Superior temporal gyrus (tissue), 1 donor: ENCODE measurements around the gene SYCE3.

Experiments used
- DNase-seq: peaks from one replicate; pipeline ENCODE4 v3.0.0-alpha.2; 2016; ENCODE audit errors: extremely low spot score

Gene SYCE3

DNA sequence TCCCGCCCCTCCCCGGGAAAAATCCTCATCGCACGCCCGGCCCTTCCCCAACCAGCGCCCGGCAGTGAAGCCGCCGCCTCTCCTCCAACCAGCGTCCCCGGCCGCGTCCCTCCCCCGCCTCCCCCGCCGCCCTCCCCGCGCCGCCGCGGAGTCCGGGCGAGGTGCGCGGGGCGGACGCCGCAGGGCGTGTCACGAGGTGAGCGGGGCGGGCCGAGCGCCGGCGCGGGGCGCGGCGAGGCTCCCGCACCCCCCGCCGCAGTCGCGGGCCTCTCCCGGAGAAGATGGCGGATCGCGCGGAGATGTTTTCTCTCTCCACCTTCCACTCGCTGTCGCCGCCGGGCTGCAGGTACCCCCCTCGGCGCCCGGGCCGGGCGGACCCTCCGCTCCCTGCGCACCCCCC lies 37.8 kb upstream of the SYCE3 start, which contains the start of gene MAPK8IP2:
Gene MAPK8IP2, plus strand, starts transcription at position 256 of the 400 bp plus-strand sequence. Its CDS starts 26 bp downstream, at position 282.
- DNase-seq = no peak

- no peak for DNase-seq
These were observed 37.2 kb upstream of the SYCE3 start for GRCh38 chr22:50599816-50600455.

- DNase-seq = no peak
These were observed 34.4 kb upstream of the SYCE3 start for GRCh38 chr22:50597097-50597496.

- DNase-seq = no peak
These were observed 32.5 kb upstream of the SYCE3 start for GRCh38 chr22:50595189-50595588.

DNA sequence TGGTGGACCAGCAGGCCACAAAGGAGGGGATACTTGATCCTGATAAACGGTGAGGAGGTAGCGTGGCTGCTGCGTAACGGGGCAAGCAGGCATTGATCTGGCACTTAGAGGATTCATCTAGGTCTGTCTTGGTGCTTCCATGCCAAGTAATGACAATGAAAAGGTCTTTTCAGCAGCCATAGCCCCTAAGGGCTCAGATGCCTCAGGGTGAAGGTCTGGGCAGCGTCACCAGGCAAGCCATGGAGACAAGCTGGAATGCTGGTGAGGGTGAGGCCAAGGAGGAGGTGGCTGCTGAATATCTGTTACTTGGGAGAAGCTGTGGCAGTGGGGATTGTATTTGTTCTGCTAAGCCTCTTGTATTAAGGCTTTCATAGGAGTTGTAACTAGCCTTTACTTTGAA lies 24.7 kb upstream of the SYCE3 start:
- no peak for DNase-seq

DNA sequence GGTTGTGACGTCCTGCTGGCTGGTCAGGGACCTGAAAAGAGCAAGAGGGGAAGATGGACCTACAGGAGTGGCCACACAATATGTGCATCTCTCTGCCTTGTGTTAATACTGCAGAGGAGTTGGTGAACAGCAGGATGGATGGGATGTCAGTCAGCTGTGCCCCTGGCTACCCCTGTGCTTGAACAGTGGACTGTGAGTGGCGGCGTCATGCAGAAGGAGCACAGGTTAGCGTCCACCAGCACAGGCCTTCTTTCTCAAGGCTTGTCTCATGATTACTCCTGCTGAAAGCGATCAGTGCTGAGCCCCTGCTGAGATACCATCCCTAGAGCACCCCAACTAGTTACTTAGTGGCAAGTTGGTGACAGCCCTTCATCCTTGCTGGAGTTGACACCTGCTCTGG lies 23.7 kb upstream of the SYCE3 start:
- no peak for DNase-seq

DNA sequence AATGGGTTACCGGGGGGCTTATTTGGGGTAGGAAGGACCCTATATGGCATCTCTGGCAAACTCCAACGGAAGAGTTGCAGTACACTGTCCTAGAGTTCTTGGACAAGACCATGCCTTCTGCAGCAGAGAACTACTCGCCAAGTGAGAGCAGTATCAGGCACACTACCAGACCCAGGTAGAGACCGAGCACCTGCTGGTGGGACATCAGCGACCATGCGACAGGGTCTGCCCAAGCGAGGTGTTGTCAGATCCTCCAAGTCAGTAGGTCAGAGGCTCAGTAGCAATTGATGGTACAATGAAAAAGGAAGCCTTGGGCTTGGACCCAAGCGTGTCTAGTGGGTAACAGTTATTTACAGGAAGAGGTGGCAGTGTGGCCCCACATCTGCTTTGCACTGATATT lies 23.1 kb upstream of the SYCE3 start:
- no peak for DNase-seq

DNA sequence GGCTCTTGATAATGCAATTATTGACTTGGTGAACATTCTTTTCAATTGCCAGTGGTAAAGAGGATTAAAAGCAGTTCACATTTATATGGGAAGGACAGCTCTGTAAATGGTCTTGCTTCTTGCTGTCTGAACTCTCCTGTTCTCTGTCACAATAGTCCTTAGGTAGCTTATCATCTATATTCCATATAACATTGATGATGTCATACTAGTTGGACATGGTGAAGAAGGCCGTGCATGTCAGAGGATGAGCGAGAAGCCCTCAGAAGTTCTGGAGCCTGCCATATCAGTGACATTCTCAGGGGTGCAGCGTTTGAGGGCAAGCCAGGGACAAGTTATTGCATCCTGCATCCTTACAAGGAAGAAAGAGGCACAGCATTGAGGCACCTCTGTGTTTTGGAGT lies 22.5 kb upstream of the SYCE3 start:
- no peak for DNase-seq

DNA sequence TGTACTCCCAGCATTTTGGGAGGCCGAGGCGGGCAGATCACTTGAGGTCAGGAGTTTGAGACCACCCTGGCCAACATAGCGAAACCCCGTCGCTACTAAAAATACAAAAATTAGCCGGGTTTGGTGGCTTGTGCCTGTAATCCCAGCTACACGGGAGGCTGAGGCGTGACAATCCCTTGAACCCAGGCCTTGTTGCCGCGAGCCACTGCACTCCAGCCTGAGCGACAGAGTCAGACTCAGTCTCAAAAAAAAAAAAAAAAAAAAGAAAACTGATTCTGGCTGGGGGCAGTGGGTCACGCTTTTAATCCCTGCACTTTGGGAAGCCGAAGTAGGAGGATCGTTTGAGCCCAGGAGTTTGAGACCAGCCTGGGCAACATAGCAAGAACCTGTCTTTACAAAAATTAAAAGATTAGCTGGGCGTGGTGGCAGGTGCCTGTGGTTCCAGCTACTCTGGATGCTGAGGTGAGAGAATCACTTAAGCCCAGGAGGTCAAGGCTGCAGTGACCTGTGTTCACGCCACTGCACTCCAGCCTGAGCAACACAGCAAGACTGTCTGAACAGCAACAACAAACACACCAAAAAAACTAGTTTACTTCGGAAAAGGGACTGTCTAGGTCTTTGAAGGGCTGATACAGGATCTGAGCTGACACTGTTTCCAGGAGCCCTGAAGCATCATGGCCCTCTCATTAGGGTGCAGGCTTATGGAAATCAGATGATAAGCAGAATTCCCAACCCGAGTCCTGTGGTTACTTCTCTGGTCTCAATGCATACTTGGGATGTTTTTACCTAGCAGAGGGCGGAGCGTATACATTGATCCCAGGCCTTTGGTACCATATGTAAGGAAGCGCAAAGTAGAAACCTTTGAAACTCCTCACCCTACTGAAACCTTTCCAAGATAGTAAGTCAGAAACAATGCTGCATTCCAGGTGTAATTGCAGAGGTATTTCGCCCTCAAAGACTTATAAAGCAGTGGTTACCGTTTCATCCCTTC lies 21.7 kb upstream of the SYCE3 start:
- no peak for DNase-seq

DNA sequence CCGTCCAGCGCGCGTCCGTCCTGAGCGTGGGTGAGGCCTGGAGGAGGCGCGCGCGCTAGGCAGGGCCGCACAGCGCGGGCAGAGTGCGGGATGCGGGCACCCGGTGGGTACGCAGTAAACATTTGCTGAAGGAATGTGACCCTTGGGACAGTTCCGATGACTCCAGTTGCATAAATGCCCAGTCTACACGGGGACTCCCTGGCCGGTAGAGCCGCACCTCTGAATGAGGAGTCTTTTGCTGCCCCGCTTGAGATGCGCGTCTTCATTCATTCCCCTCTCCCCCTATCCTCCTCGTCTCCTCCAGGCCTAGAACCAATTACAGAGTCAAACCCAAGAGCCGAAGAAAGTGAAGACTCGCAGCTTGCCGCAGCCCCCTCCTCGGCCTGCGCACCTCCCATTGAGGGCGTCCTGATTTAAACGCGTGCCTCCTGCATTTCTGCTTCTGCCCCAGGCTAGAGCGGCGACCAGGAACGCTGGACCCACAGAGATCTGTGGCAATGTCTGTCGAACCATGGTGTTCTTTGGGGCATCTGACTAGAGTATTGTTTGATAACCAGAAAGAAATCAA lies 20.7 kb upstream of the SYCE3 start:
- no peak for DNase-seq

DNA sequence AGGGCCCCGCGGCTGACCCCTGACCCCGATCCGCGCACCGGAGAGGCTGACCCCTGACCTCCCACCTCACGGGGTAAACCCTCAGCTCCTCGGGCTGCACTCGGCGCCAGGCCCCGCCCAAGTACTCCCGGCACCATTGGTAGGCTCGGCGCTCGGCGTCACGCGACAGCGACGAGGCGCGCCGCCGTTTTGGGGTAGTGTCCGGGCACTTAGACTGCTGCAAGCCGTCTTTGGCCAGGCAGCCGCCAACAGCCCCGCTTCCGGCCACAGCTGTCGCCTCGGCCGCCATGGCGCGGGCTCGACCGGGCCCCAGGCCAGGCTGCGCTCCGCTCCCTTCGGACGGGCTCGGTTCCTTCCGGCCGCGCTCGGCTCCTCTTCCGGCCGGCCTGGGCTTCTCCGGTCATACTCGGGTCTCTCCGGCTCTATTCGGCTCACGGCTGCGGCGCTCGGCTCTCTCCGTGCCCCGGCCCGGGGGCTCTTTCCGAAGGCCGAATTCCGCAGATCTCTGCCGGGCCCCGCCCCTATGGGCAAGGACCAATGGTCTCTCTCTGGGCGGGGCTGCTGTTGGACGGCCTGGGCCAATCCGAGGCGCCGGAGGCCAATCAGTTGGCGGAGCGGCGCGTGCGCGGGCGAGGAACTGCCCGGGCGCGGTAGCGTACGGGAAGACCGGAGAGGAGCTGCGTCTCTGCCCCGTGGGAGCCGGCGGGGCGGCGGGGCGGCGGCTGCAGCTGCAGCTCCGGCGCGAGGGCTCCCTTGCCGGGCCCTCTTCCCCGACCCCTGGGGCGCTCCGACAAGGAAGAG lies 20.0 kb upstream of the SYCE3 start, which contains the start of gene CHKB:
Gene CHKB, minus strand, starts transcription at position 357 of the 801 bp plus-strand sequence. Its CDS starts 68 bp downstream, at position 289.
- peak; percentile 99 for DNase-seq

GRCh38 chr22:50581950-50582492 lies 19.3 kb upstream of the SYCE3 start:
- DNase-seq = no peak

DNA sequence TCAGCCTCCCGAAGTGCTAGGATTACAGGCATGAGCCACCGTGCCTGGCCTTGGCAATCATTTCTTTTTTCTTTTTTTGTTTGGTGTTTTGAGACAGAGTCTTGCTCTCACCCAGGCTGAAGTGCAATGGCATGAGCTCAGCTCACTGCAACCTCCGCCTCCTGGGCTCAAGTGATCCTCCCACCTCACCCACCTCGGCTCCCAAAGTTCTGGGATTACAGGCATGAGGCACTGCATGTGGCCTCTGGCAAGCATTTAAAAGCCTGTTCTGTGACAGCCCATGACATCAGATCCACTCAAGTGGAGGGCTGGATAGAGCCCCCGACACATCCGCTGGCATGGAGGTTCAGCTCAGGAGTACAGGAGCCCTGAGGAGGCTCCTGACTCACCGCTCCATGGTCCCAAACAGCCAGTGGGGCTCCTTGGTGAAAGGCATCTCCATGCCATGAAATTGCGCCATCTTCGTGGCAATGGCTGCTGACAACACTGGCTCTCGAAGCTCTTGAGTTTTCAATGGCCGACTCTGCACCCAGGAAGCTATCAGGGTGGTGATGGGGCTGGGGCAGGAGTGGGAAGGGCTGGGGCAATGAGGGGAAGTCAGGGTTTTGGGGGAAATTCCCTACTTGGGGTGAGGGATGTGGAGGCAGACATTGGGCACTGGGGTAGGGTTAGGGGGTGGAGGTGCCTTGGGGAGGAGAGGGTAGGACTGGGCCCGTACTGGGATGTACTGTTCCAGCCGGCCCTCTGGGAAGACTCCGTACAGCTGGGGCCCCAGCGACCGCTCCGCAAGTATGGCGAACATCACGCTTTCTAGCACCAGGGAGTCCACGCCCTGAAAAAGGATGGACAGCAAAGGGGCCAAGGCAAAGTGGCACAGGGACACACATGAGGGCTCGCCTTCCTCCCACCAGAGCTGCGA lies 18.6 kb upstream of the SYCE3 start:
- DNase-seq = no peak

DNA sequence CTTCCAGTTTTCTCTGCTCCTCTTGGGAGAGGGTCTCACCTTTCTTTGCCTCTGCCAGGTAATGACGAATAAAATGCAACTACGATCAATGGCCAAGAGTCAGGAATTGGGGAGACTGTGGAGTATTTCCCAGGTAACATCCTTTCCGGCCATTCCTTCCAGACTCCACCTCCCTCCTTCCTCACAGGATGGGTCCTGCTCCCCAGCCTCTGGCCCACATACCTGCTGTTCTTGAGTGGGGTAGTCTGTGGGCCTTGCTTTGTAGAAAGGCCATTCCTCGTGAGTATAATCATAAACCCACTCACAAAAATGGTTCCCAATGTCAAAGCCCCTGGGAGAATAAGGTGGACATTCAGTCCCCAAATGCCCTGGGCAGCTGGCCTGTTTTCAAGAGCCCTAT lies 17.0 kb upstream of the SYCE3 start:
- no peak for DNase-seq

DNA sequence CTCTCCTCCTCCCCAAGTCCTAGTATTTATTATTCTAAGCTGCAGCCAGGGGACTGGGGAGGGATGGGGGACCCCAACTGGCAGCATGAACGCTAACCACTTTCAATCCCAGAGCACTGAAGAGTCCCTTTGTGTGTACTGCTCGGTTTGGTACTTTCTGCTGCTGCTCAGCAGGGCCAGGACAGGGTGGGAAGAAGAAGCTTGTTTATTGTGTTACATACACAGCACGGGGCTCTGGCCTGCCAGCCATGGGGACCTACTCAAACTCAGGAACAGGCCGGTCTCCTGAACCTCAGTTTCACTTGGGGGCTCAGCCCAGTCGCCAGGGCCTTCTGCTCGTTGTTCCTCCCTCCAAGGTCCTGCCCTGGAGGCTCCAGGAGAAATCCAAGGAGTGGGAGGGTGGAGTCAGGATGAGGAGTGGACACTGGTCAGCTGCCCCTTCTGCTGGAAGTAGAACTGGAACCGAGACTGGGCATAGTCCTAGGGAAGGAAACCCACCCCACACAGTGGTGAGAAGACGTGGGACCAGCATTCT lies 16.1 kb upstream of the SYCE3 start:
- DNase-seq = no peak

DNA sequence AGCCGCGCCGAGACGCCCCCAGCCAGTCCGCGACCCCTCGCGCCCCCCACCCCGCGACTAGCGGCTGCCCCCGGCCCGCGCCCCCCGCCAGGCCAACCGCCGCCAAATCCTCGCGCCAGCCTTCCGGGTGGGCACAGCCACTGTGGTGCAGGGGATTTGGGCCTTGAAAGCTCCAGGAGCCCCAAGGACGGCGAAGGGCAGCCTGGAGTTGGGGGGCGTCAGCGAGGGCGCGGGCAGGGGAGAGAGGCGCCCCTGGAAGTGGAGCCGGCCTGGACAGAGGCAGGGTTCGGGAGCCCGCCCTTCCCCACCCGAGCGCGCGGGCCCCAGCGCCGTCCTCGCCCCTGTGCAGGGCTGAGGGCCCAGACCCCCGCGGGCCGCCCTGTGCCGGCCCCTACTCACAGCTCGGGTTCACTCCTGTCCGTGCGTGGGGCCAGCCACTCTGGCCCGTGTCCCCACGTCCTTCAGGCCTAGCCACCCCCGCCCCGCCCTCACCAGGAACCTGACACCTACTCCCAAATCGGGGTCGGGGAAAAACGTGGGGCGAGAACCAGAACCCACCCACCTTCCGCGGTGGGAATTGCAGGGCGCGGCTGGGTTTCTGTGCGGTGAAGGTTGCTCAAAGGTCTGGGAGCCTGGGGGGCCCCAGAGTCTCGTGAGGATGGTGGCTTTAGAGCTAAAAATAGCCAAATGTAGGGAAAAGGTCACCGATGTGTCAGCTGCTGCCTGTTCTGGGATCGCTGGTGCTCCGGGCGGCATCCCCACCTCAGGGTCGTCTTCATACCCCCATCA lies 15.5 kb upstream of the SYCE3 start, which contains the start of gene CPT1B:
Gene CPT1B, minus strand, starts transcription at position 441 of the 789 bp plus-strand sequence. CDS start 512 bp downstream, outside the sequence.
- DNase-seq = no peak

GRCh38 chr22:50577697-50577986 lies 14.9 kb upstream of the SYCE3 start:
- no peak for DNase-seq

- no peak for DNase-seq
These were observed 14.3 kb upstream of the SYCE3 start for GRCh38 chr22:50576806-50577696.
